K562 (cell line): ENCODE data around the gene C19orf12. TPM values are rescaled to one million over a fixed set of nuclear protein-coding genes. Genes with fewer than 3 reads are reported as not detected.

ENCODE experiments used
- ATF7 ChIP-seq: fragments of 450-650 bp; IDR thresholded peaks from 2 replicates; pipeline ENCODE4 v1.7.1; 2014; ENCODE audit warnings: mild to moderate bottlenecking, moderate library complexity
- CBFA2T3 ChIP-seq: fragments of 450-650 bp; IDR thresholded peaks from 2 replicates; pipeline ENCODE4 v1.6.1; 2017
- CEBPG ChIP-seq, 3 experiments: fragments of 200-800 bp in 1 of 3; sonication (Bioruptor generic) in 1 of 3; sonication (generic) in 1 of 3; formaldehyde crosslinking in 1 of 3; IDR thresholded peaks in 2 of 3; conservative IDR thresholded peaks in 1 of 3; 2 replicates each; pipeline versions ENCODE4 v1.6.1 to v1.8.0; 2016 to 2022; ENCODE audit warnings: missing compliant biosample characterization in 2 of 3, missing genetic modification characterization in 2 of 3, mild to moderate bottlenecking in 1 of 3, missing genetic modification reagents in 1 of 3
- CTCF ChIP-seq, 3 experiments: IDR thresholded peaks in 2 of 3; conservative IDR thresholded peaks in 1 of 3; 2 replicates each; pipeline ENCODE4 v1.5.1; 2011 to 2012; ENCODE audit warnings: low read length in 3 of 3, mild to moderate bottlenecking in 3 of 3, control low read depth in 2 of 3, improper control_type of control experiment in 1 of 3, inconsistent platforms in 1 of 3, low read depth in 1 of 3, mixed read lengths in 1 of 3, moderate library complexity in 1 of 3; ENCODE audit not compliant: insufficient read depth in 2 of 3
- E4F1 ChIP-seq: fragments of 250-450 bp; sonication (Bioruptor Pico); IDR thresholded peaks from 2 replicates; pipeline ENCODE4 v1.5.0; 2021; ENCODE audit warnings: mild to moderate bottlenecking, borderline replicate concordance
- GTF2F1 ChIP-seq: IDR thresholded peaks from 2 replicates; pipeline ENCODE4 v1.6.1; 2011; ENCODE audit warnings: low read depth, low read length, improper control_type of control experiment
- ILF3 ChIP-seq: fragments of 450-650 bp; IDR thresholded peaks from 2 replicates; pipeline ENCODE4 v1.6.1; 2018; ENCODE audit warnings: antibody characterized with exemption, mild to moderate bottlenecking, moderate library complexity, borderline replicate concordance
- JUN ChIP-seq, 2 experiments: sonication (generic) in 1 of 2; formaldehyde crosslinking in 1 of 2; IDR thresholded peaks; 2 replicates each; pipeline versions ENCODE4 v1.6.1 to v1.8.0; 2012 to 2022; ENCODE audit warnings: borderline replicate concordance in 2 of 2, mild to moderate bottlenecking in 2 of 2, improper control_type of control experiment in 1 of 2, low read depth in 1 of 2, low read length in 1 of 2, missing genetic modification reagents in 1 of 2
- MAX ChIP-seq: sonication (generic); formaldehyde crosslinking; IDR thresholded peaks from 2 replicates; pipeline ENCODE4 v1.9.0; 2022; ENCODE audit warnings: mild to moderate bottlenecking, missing genetic modification reagents
- MNT ChIP-seq, 2 experiments: fragments of 450-650 bp; conservative IDR thresholded peaks; 2 replicates each; pipeline ENCODE4 v1.6.1; 2017; ENCODE audit warnings: mild to moderate bottlenecking in 2 of 2, moderate library complexity in 2 of 2
- MYBL2 ChIP-seq, 2 experiments: fragments of 450-650 bp in 1 of 2; sonication (generic) in 1 of 2; formaldehyde crosslinking in 1 of 2; IDR thresholded peaks; 2 replicates each; pipeline versions ENCODE4 v1.6.1 to v1.8.1; 2017 to 2022; ENCODE audit warnings: borderline replicate concordance in 1 of 2, inconsistent platforms in 1 of 2, low read depth in 1 of 2, mild to moderate bottlenecking in 1 of 2, missing genetic modification reagents in 1 of 2, moderate library complexity in 1 of 2
- NCOA4 ChIP-seq: fragments of 450-650 bp; IDR thresholded peaks from 2 replicates; pipeline ENCODE4 v1.6.1; 2018; ENCODE audit warnings: mild to moderate bottlenecking; ENCODE audit not compliant: partially characterized antibody
- NR4A1 ChIP-seq, 2 experiments: fragments of 250-450 bp in 1 of 2; fragments of 450-650 bp in 1 of 2; sonication (Bioruptor Pico) in 1 of 2; IDR thresholded peaks; 2 replicates each; pipeline versions ENCODE4 v1.4.0 to v1.6.1; 2016 to 2020; ENCODE audit warnings: mild to moderate bottlenecking in 2 of 2, missing compliant biosample characterization in 1 of 2, missing genetic modification characterization in 1 of 2, moderate library complexity in 1 of 2
- POLR2G ChIP-seq: fragments of 200-400 bp; formaldehyde crosslinking; IDR thresholded peaks from 2 replicates; pipeline ENCODE4 v1.6.1; 2017; ENCODE audit warnings: low read depth, mild to moderate bottlenecking, antibody characterized with exemption, low read length, moderate library complexity
- RBM22 ChIP-seq: fragments of 200-400 bp; formaldehyde crosslinking; IDR thresholded peaks from 2 replicates; pipeline ENCODE4 v1.6.1; 2018; ENCODE audit warnings: low read length, low read depth; ENCODE audit not compliant: poor library complexity, severe bottlenecking
- RCOR1 ChIP-seq, 2 experiments: IDR thresholded peaks; 2 replicates each; pipeline ENCODE4 v1.6.1; 2012; ENCODE audit warnings: low read depth in 2 of 2, low read length in 2 of 2, borderline replicate concordance in 1 of 2, improper control_type of control experiment in 1 of 2
- ZNF384 ChIP-seq: IDR thresholded peaks from 2 replicates; pipeline ENCODE4 v1.6.1; 2012; ENCODE audit warnings: low read depth, low read length, improper control_type of control experiment
- polyA plus RNA-seq, 8 experiments: library from polyadenylated mRNA; depleted of rRNA in 4 of 8; stranded (reverse) in 5 of 8; unstranded in 3 of 8; fragments of >200 nt; fragmentation: Nextera tagmentation in 2 of 8; fragmentation: Illumina TruSeq in 1 of 8; extraction: Ambion mirVana in 2 of 8; extraction: Trizol in 1 of 8; gene quantifications; 2 replicates each; pipeline versions ENCODE4 v1.2.1 to v1.2.3, GENCODE V29; 2011 to 2014; ENCODE audit warnings: inconsistent platforms in 1 of 8, missing spikeins in 1 of 8
- total RNA-seq, 7 experiments: library from RNA; depleted of rRNA in 6 of 7; stranded (reverse); fragments of >200 nt in 6 of 7; fragmentation: Illumina TruSeq in 2 of 7; extraction: Trizol in 2 of 7; gene quantifications; 2 replicates each; pipeline versions ENCODE4 v1.2.1 to v1.2.3, GENCODE V29; 2011 to 2021; ENCODE audit warnings: low replicate concordance in 1 of 7

The C19orf12 gene
- total and polyA plus RNA-seq, 9 of the 15 experiments (the other 6 are each of a cell fraction or from before 2014, with no cell fraction given): 1.9 to 14.5 (median 10.2) TPM

GRCh38 chr19:29662604-29663404, 52.3 kb downstream of the C19orf12 start (continued):
- TF ChIP-seq CTCF (IDR thresholded peaks at IDR 0.05 in 2 of 3, conservative IDR thresholded peaks at IDR 0.05 in 1 of 3; ENCODE audit: insufficient read depth in 2 of 3, low read depth in 1 of 3, low read length in 3 of 3): no peak
- no peak for TF ChIP-seq MYBL2 (IDR thresholded peaks at IDR 0.05; ENCODE audit: low read depth)
- TF ChIP-seq MYBL2 (CRISPR knock-in tag; IDR thresholded peaks at IDR 0.05; ENCODE audit: borderline replicate concordance): no peak; the same call in 1 of the 2 replicates
- no peak for TF ChIP-seq MNT (conservative IDR thresholded peaks at IDR 0.05)
- TF ChIP-seq RCOR1 (IDR thresholded peaks at IDR 0.05; ENCODE audit: borderline replicate concordance in 1 of 2, low read depth in 2 of 2, low read length in 2 of 2): no peak
- peak; percentile 71 for TF ChIP-seq JUN (IDR thresholded peaks at IDR 0.05; ENCODE audit: borderline replicate concordance, low read depth, low read length)
- no peak for TF ChIP-seq JUN (CRISPR knock-in tag; IDR thresholded peaks at IDR 0.05; ENCODE audit: borderline replicate concordance)
- no peak for TF ChIP-seq RBM22
- no peak for TF ChIP-seq ZNF384
- no peak for TF ChIP-seq GTF2F1
- TF ChIP-seq CBFA2T3: no peak
- TF ChIP-seq POLR2G: no peak
- no peak for TF ChIP-seq E4F1 (CRISPR knock-in tag)
- TF ChIP-seq ILF3: no peak
- no peak for TF ChIP-seq CEBPG (CRISPR knock-in tag; IDR thresholded peaks at IDR 0.05)
- TF ChIP-seq CEBPG (tag; conservative IDR thresholded peaks at IDR 0.05 in 1 of 2, IDR thresholded peaks at IDR 0.05 in 1 of 2): peak in 1 of 2 experiments; percentile 10; a peak in 1 of 4 replicates
- TF ChIP-seq MAX (CRISPR knock-in tag): no peak
- TF ChIP-seq NCOA4: no peak
- no peak for TF ChIP-seq NR4A1 (CRISPR knock-in tag; IDR thresholded peaks at IDR 0.05)
- TF ChIP-seq NR4A1 (tag; IDR thresholded peaks at IDR 0.05): peak; percentile 79
- peak; percentile 19; the same call in 1 of the 2 replicates for TF ChIP-seq ATF7
